ENCODE data around the gene ZC3HAV1.

DNA sequence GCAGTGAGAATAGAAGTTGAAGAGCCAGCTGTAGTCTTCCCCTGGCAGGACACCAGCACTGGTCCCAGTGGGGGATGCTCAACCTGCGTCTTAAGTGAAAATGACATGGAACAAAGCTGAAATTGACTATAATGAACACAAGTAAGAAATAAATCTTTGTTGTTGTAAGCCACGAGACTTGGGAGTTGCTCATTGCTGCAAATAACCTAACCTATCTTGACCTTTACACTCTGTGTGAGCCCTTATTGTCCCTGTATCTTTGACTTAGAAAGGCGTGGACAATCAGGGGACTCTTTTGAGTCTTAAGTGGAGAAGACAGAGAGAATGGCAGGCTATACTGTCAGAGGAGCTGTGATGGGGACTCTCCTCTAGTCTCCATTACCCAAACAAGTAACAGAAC lies 90.6 kb downstream of the ZC3HAV1 start:
- TF ChIP-seq CTCF (conservative IDR thresholded peaks at IDR 0.05; ENCODE audit: low read depth, low read length) (no peak), USF2 (IDR thresholded peaks at IDR 0.05; ENCODE audit: low read depth, low read length) (no peak), POLR2A (IDR thresholded peaks at IDR 0.05; ENCODE audit: low read depth, low read length) (no peak), SMC3 (IDR thresholded peaks at IDR 0.05; ENCODE audit: low read depth, low read length) (no peak), MAZ (IDR thresholded peaks at IDR 0.05; ENCODE audit: borderline replicate concordance, low read depth, low read length) (no peak), CEBPB (IDR thresholded peaks at IDR 0.05; ENCODE audit: low read depth, low read length) (no peak)
